Measurements from ENCODE around the gene SPPL2C.

GRCh38 chr17:45871718-45872117 is 27.0 kb downstream of the SPPL2C start:
- TF ChIP-seq, protein P1, sequence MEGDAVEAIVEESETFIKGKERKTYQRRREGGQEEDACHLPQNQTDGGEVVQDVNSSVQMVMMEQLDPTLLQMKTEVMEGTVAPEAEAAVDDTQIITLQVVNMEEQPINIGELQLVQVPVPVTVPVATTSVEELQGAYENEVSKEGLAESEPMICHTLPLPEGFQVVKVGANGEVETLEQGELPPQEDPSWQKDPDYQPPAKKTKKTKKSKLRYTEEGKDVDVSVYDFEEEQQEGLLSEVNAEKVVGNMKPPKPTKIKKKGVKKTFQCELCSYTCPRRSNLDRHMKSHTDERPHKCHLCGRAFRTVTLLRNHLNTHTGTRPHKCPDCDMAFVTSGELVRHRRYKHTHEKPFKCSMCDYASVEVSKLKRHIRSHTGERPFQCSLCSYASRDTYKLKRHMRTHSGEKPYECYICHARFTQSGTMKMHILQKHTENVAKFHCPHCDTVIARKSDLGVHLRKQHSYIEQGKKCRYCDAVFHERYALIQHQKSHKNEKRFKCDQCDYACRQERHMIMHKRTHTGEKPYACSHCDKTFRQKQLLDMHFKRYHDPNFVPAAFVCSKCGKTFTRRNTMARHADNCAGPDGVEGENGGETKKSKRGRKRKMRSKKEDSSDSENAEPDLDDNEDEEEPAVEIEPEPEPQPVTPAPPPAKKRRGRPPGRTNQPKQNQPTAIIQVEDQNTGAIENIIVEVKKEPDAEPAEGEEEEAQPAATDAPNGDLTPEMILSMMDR (optimal IDR thresholded peaks at IDR 0.05 in 1 of 3, IDR thresholded peaks at IDR 0.05 in 1 of 3, conservative IDR thresholded peaks at IDR 0.05 in 1 of 3; ENCODE audit: extremely low read depth in 1 of 3, insufficient read depth in 2 of 3, low read length in 3 of 3): no peak
- no peak for TF ChIP-seq EZH2 (IDR thresholded peaks at IDR 0.05; ENCODE audit: low read length)
